NCI-H2196 treated with DMSO at 0.1 percent for 48 hours (cell line): Measurements from ENCODE around the gene LSM3.

Source experiments
- DNase-seq: peaks from one replicate; lab custom pipeline; 2025; ENCODE audit not compliant: unreplicated experiment; lab: John Stamatoyannopoulos, UW

The LSM3 gene

DNA sequence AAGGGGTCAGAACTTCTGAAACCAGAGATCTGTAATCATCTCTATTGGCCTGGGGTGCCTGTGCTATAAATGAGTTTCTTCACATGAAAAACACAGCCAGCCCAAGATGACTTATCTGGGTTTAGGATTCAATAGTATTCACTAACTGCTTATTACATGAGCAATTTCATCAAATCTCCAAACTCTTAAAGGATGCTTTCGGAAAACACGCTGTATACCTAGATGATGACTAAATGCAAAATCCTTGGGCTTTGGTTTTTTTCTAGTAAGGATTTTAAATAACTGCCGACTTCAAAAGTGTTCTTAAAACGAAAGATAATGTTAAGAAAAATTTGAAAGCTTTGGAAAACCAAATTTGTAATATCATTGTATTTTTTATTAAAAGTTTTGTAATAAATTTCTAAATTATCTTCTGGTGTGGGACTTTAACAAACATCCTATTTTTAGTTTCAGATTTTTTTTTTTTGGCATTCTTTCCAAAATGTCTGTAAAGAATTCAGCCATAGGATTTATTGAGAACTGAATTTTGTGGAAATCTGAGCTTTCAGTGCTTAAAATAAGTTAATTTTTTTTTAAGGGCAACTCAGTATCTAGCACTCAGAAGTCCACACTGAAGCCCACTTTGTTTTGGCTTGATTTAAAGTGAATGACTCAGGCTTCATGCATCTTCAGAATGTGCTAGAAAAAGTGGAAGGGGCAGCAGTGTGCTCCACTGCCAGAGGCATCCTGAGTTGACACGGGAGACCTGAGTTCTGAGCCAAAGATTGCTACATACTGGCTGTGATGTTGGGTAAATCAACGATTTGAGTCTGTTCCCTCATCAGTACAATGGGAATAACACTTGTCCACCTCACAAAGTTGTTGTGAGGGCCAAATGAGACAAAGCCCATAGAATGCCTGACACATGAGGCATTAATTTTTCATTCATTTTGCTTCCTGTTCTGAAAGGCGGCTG, 35.1 kb upstream of the LSM3 start:
- DNase-seq: no peak

DNA sequence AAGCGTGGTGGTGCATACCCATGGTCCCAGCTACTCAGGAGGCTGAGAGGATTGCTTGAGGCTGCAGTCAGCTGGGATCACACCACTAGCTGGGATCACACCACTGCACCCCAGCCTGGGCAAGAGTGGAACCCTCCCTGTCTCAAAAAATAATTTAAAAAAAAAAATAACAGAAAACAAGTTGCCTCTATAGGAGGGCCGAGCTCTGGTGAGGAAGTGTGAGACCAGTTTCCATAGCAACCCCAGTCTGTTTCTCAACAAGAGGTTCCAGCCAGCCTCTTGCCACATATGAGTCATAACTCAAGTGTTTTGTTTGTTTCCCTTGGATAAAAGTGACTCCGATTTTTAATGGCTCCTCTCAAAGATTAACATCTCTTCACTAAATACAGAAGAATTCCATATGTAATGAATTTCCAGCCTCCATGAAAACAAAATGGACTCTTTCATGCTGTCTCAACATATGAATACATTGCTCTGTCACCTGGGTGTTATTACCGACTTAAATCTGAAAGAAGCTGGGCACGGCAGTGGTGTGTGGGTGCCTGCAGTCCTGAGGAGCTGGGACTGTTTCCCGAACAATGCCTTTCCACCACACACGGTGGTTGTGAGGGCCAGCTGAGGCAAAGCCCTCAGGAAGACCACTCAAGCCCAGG, 34.1 kb upstream of the LSM3 start:
- DNase-seq: peak; percentile 66

- DNase-seq: no peak
Observed at GRCh38 chr3:14145236-14145635, 33.4 kb upstream of the LSM3 start.

GRCh38 chr3:14145670-14146380, 32.8 kb upstream of the LSM3 start:
- no peak for DNase-seq

DNA sequence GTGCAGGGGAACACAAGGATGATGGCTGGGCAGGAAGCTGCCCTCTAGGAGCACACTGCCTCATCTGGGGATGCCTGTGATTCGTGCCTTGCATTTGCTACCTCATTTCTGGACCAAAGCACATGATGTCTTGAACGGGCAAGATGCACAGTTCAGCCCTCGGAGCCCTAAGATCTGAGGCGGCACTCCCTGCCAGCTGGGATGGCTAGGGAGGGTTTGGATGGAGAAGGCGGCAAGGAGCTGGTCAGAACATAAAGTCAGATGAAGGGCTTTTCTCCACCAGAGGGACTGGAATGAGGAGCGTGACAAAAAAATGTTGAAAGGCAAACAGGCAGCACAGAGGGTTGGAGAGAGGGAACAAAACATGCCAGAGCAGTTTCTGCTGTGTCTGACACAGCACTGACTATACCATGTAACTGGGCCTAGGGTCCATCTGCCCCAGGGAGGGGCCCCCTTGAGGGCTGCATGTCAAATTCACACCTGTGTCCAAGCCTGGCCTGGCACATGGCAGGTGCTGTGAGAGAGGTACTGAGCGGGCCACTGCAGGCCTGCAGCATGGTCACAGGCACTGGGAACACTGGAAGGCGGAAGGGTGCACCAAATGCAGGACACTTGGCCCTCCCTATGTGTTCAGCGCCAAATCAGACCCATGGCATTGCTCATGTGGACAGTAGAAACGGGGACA, 32.1 kb upstream of the LSM3 start:
- no peak for DNase-seq

DNA sequence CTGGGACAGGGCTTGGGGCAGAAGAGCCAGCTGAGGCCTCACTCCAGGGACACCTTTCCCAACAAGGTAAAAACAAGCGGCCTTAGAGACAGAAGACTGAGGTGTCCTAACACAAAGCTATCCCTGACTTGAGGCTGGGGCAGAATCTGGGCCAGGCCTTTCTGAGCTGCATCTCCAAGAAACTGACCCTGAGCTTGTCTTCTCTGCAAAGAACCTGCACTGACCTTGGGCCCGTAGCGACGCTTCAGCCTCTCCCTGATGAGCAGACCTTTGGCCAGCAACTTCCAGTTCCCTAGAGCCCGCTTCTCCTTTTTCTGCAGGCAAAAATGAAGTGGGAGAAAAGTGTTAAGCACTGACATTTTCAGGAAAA, 31.6 kb upstream of the LSM3 start:
- DNase-seq: no peak

DNA sequence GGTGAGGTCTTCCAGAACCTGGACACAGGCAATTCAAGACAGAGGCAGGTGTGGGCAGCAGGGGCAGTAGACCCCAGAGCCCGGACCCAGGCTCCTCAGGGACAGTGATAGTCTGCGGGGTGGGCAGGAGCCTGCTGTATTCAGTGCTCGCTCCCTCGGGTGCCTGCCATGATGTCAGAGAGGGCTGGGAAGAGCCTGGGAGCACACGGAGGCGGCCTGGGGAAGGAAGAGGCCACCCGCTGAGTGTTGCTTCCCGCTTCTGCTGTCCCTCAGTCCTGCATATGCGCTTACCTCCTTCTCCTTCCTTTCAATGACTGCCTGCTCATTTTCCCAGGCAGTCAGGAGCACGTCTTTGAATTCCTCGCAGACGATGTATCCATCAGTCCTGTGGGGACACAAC, 31.0 kb upstream of the LSM3 start:
- no peak for DNase-seq

DNA sequence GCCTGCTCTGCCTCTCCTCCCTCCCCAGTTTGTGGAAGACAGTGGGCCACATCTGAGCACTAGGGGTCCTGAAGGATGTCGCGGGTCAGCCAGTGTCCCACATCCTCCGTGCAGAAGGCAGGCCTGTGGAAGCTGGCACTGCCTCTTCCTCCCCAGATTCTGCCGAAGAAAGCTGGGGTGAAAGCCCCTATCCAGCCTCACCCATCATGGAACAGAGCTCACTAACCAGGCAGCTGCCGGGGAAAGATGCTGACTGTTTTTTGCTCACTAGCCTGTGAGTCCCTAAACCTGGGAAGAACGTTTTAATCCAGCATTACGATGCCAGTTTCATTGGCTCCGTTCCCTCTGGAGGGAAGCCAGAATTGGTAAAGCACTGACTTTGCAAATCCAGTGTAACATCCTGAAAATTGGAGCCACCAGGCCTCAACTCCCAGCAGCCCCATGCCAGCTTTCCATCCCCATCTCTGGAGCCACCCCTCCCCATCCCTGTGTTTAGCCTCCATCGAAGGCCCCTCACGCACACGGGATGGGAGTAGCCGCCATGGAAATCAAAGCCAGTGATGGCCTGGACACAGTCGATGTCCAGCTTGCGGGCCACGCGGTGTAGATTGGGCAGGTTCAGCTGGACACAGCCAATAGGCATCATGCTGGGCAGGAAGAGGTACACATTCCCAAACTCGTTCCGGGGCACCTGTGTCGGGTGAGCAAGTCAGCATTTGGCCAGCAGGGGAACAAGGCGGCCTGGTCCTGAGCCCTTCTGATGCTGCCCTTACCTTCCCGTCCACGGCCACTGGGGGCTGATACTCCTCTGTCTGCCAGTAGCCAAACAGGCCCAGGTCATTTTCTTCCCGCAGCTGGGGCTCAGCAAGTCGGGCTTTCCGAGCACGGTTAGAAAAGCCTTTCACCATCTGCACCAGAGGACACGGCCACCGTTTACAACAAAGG, 30.3 kb upstream of the LSM3 start:
- no peak for DNase-seq

GRCh38 chr3:14150078-14150477, 28.5 kb upstream of the LSM3 start:
- DNase-seq: no peak

- DNase-seq: no peak
Observed at GRCh38 chr3:14150491-14151230, 28.0 kb upstream of the LSM3 start.

DNA sequence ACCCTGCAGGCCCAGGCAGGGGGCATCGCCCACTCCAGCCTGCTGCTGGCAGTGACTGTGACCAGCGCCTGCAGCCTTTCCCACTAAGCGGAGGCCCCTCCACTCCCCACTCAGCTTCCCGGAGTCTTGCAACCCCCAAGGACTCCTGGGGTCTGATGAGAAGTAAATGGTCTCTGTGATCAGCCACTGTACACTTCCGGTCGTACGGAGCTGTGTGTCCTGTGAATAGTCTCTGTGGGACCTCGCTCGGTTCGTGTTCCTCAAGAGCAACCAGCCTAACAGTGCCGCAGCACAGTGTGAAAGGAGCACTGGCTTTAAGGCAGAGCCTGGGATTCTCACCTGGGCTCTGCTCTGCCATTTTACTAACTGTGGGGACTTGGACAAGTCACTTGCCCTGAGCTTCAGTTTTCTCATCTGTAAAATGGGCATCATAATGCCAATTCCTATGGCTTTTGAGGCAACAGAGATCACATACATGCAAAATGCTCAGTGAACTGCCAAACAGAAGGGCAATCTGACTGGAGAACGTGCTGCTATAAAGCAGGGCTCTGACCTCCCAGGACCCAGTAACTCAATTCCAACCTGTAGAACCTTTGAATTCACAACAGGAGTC, 27.0 kb upstream of the LSM3 start:
- DNase-seq: no peak

GRCh38 chr3:14152233-14152962, 26.2 kb upstream of the LSM3 start:
- peak; percentile 1 for DNase-seq

- no peak for DNase-seq
Observed at GRCh38 chr3:14152963-14153355, 25.7 kb upstream of the LSM3 start.

GRCh38 chr3:14153663-14154062, 25.0 kb upstream of the LSM3 start:
- DNase-seq: no peak

DNA sequence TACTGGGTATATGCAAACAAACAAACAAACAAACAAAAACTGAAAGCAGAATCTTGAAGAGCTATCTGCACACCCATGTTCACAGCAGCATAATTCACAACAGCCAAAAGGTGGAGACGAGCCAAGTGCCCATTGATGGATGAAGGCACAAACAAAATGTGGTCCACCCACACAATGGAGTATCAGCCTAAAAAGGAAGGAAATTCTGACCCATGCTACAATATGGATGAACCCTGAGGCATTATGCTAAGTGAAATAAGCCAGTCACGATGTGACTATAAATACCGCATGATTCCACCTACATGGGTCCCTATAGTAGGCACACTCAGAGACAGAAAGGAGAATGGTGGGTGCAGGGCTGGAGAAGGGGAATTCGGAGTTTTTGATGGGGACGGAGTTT, 24.3 kb upstream of the LSM3 start:
- no peak for DNase-seq

- no peak for DNase-seq
Observed at GRCh38 chr3:14154895-14155440, 23.6 kb upstream of the LSM3 start.

DNA sequence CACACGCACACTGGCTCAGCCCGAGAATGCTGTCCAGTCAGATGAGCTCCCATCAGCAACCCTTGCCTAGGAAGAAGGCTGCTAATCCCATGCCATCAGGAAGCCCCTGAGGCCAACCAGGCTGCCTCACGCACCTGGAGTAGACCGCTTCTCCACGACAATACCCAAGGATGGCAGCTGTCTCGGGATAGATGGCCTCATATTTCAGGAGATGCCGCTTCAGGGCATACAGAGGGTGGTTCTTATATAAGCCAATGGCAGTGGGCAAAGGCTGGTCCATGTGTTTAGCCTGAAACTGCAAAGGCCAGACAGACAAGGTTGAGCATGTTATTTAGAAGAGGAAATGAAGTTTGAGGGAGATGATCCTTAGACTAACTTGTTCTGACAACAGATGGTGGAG, 22.4 kb upstream of the LSM3 start:
- no peak for DNase-seq
